ENCODE measurements around the gene PKD2.
"Not testable (repeated sequence)": the region's sequence is repeated elsewhere in the genome, so short reads cannot be mapped to it uniquely, and the experiment has no call there.

The PKD2 gene

DNA sequence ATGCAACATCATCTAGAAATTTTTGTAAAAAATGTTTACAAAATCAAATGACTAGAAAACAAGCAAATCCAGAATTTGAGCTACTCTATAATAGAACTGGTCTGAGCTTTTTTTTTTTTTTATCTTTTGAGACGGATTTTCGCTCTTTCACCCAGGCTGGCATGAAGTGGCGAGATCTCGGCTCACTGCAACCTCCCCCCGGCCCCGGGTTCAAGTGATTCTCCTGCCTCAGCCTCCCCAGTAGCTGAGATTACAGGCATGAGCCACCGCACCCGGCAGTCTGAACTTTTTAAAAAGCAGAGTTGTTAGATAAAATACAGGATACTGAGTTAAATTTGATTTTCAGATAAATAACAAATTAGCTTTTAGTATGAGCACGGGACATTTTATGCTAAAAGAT lies 20.9 kb upstream of the PKD2 start:
- no peak for DNase-seq (ENCODE audit: low read depth)

DNA sequence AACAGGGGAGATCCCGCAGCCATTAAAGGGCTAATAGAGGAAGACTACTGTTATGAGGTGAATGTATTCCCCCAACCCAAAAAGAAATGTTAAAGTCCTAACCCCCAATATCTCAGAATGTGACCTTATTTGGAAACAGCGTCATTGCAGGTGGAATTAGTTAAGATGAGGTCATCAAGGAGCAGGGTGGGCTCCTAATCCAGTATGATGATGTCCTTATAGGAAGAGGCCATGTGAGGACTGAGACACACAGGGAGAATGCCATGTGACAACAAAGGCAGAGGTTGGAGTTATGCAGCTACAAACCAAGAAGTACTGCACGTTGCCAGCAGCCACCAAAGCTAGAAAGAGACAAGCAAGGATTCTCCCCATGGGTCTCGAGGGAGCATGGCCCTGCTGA lies 17.7 kb upstream of the PKD2 start:
- no peak for DNase-seq (ENCODE audit: low read depth)

DNA sequence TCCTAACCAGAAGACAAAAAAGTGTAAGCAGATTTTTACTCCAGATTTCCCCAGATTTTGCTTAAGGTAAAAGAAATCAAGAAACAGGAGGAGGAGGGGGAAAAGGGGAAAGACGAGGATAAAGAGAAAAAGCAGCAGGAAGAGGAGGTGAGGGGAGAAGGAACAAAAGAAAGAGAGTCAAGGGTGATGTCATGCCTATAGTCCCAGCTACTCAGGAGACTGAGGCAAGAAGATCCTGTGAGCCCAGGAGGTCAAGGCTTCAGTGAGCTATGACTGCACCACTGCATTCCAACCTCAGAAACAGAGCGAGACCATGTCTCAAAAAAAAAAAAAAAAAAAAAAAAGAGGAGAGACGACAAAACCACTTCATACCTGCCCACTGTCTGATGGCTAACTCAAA lies 12.0 kb upstream of the PKD2 start:
- no peak for DNase-seq (ENCODE audit: low read depth)

DNA sequence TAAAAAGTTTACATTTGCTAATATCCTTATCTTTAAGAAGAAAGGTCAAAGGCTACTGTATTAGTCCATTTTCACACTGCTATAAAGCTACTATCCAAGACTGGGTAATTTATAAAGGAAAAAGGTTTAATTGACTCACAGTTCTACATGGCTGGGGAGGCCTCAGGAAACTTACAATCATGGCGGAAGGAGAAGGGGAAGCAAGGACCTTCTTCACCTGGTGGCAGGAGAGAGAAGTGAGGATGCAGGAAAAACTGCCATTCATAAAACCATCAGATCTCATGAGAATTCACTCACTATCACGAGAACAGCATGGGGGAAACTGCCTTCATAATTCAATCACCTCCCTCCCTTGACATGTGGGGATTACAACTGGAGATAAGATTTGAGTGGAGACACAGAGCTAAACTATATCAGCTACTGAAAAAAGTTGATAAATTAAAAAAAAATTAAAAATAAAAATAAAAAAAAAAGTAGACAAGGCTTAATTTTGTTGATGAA lies 8.2 kb upstream of the PKD2 start:
- not testable (repeated sequence) for DNase-seq (ENCODE audit: low read depth)

- no peak for DNase-seq (ENCODE audit: low read depth)
These were observed 5.6 kb upstream of the PKD2 start for GRCh38 chr4:88001871-88002270.

- peak; percentile 52 for DNase-seq (ENCODE audit: low read depth)
These were observed 4.6 kb upstream of the PKD2 start for GRCh38 chr4:88002786-88003185.

DNA sequence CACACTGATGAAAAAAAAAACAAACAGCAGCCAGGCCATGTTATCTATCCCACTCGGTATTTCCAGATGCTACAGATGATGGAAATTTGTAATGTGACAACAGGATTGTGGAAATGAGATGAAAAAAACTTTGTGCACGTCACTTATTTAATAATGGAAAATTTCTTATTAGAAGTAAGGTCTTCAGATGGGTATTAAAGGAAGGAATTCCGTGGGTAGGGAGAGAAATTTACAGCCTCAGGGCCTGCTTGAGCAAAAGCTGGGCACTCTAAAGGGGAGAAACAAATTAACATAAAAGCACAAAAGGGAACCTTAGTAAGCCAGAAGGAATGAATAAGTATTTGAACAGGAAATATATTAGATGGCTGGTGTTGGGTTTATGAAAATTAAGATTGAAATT lies 4.2 kb upstream of the PKD2 start:
- no peak for DNase-seq (ENCODE audit: low read depth)

GRCh38 chr4:88005076-88005475 lies 2.4 kb upstream of the PKD2 start:
- no peak for DNase-seq (ENCODE audit: low read depth)

DNA sequence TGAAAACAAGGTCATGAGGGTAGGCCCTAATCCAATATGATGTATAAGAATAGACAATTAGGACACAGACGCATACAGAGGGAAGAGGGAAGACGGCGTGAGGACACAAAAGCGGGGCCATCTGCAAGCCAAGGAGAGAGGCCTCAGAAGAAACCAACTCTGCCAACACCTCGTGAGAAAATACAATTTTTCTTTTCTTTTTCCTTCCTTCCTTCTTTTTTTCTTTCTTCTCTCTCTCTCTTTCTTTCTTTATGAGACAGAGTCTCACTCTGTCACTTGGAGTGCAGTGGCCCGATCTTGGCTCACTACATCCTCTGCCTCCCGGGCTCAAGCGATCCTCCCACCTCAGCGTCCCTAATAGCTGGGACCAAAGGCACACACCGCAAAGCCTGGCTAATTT lies 1.5 kb upstream of the PKD2 start:
- no peak for DNase-seq (ENCODE audit: low read depth)

- no peak for DNase-seq (ENCODE audit: low read depth)
These were observed 505 bp upstream of the PKD2 start for GRCh38 chr4:88006956-88007303.

GRCh38 chr4:88008122-88008742 lies 797 bp downstream of the PKD2 start:
- DNase-seq (ENCODE audit: low read depth) = peak; percentile 53

DNA sequence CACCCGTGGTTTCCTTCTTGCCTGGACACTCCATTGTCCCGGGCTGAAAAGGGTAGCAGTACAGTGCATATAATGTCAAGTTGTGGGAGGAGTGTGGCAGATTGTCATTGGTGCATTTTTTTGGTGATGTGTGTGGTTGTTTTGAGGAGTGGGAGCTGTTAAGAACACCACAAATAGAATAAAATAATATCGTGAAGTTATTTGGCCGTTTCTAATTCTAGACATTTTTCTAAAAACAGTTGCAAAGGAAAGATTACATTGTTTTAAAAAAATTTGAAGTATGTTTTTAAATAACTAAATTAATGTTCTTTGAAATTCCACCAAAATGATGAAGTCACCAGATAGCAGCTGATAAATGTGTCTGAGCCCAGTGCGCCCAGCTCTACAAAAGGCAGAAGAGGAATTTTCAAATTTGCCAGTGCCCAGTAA lies 1.3 kb downstream of the PKD2 start:
- DNase-seq (ENCODE audit: low read depth) = peak; percentile 52

GRCh38 chr4:88009871-88010270 lies 2.4 kb downstream of the PKD2 start:
- DNase-seq (ENCODE audit: low read depth) = no peak

GRCh38 chr4:88010966-88011365 lies 3.5 kb downstream of the PKD2 start:
- DNase-seq (ENCODE audit: low read depth) = peak; percentile 73

GRCh38 chr4:88012647-88013046 lies 5.2 kb downstream of the PKD2 start:
- DNase-seq (ENCODE audit: low read depth) = no peak

- DNase-seq (ENCODE audit: low read depth) = no peak
These were observed 7.0 kb downstream of the PKD2 start for GRCh38 chr4:88014386-88014905.

DNA sequence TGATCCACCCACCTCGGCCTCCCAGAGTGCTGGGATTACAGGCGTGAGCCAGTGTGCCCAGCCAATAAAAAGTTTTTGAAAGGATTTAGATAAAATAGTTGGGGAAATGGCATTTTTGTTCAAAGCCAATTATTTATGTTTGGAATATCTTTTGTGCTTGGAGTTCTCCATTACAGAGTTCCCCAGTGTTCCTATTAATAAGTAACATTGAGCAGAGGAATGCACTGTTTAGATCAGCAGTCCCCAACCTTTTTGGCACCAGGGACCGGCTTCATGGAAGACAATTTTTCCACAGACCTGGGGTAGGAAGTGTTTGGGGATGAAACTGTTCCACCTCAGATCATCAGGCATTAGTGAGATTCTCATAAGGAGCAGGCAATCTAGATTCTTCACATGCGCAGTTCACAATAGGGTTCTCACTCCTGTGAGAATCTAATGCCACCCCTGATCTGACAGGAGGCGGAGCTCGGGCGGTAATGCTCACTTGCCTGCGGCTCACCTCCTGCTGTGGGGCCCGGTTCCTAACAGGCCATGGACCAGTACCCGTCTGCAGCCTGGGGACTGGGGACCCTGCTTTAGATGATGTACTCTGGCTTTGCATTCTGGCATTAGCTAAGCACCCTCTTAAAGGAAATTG lies 8.3 kb downstream of the PKD2 start:
- DNase-seq (ENCODE audit: low read depth) = no peak

DNA sequence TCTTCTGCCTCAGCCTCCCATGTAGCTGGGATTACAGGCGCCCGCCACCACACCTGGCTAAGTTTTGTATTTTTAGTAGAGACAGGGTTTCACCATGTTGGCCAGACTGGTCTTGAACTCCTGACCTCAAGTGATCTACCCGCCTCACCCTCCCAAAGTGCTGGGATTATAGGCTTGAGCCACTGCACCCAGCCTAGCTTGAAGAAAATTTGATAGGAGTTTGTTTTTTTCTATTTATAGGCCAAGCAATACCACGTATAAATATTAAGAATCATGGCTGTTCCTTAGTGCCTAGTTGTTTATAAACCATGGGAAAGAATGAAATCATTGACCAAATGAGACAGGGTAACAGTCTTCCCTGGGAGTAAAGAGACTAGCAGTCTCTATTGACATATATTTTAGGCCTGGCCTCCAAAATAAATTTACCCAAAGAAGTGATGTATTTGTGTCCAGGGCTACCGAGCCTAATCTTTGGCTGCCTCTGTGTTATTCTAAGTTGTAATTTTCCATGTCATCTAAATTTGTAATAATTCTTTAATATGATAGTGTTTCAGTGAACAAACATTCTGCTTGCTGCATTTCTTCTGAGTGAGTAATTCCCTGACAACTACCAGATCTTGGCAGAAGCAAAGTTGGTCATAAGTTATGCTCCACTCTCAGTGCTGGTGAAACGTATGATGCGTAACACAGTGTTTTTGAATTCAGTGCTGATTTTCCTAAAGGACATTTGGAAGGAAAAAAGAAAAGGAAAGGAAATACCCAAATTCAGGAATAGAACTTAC lies 10.3 kb downstream of the PKD2 start:
- DNase-seq (ENCODE audit: low read depth) = peak; percentile 99

DNA sequence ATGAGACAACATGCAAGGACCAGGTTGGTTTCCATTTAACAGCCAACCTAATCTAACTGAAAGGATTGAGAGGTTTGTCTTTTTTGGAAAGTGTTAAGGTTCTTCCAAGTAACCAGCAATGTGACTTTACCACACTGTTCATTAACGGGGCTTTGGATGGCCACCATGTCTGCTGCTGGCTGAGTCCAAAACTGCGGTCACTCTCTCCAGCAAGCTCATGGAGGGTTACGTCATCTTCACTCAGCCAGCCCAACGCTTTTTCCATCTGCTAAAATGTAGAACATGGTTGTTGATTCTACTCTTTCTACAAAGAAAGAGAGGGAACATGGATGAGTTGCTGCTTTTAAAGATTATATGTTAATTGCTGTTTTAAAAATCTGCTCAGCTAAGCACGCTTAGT lies 11.0 kb downstream of the PKD2 start:
- DNase-seq (ENCODE audit: low read depth) = peak; percentile 87

DNA sequence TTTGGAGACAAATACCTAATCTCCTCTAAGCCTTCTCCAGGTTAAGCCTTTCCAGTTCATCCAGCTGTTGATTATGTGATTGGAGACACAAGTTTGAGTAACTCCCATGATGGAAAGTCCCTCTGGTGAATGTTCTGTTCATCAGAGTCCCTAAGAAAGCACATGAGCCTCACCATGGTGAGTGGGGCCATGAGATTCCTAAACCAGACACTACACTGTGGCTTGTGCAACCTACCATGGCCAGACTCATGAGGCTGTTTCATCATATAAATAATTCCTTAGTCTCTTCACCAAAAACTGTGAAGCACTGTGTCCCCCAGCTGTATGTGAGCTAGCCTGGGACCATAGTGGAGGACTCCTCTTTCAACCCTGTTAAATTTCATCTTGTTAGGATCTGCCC lies 14.4 kb downstream of the PKD2 start:
- DNase-seq (ENCODE audit: low read depth) = peak; percentile 87

DNA sequence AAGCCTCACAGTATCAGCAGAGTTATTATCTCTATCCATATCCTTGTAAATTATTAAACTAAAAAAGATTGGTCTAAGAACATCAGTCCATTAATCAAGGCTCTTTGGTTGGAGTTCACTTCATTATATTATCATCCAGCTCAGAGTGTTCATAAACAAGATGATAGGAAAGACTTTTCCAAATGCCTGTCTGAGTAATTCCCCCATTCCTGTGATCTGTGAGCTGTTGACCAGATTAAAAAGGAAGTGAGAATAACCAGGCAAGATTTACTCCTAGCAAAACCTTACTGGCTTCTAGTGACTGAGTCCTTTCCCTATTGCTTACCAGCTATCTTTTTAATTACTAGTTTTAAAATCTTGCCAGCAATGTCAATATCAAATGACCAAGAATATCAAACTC lies 14.9 kb downstream of the PKD2 start:
- DNase-seq (ENCODE audit: low read depth) = peak; percentile 92

DNA sequence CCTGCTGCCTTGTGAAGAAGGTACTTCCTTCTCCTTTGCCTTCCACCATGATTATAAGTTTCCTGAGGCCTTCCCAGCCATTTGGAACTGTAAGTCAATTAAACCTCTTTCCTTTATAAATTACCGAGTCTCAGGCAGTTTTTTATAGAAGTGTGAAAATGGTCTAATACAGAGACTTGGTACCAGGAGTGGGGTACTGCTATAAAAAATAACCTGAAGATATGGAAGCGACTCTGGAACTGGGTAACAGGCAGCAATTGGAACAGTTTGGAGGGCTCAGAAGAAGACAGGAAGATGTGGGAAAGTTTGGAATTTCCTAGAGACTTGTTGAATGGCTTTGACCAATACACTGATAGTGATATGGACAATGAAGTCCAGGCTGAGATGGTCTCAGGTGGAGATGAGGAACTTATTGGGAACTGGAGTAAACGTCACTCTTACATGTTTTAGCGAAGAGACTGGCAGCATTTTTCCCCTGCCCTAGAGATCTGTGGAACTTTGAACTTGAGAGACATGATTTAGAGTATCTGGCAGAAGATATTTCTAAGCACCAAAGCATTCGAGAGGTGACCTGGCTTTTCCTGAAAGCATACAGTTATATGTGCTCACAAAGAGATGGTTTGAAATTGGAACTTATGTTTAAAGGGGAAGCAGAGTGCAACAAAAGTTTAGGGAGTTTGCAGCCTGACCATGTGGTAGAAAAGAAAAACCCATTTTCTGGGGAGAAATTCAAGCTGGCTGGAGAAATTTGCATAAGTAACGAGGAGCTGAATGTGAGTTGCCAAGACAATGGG lies 18.6 kb downstream of the PKD2 start:
- not testable (repeated sequence) for DNase-seq (ENCODE audit: low read depth)
